H9 (cell line): ENCODE measurements around the gene LEFTY2. TPM values are rescaled to one million over a fixed set of nuclear protein-coding genes. Genes with fewer than 3 reads are reported as not detected.

ENCODE experiments used
- DNase-seq: peaks from one replicate; pipeline ENCODE4 v3.0.0-alpha.2; 2017
- H2AFZ ChIP-seq: one replicate; pipeline ENCODE4 v1.6.1; 2013; ENCODE audit warnings: mild to moderate bottlenecking, low read length, control low read depth, moderate library complexity
- H2AK5ac ChIP-seq: 2 replicates; pipeline ENCODE4 v1.6.1; 2013; ENCODE audit warnings: low read length, control low read depth, mixed read lengths; ENCODE audit not compliant: insufficient read length
- H2BK120ac ChIP-seq: one replicate; pipeline ENCODE4 v1.6.1; 2013; ENCODE audit warnings: low read depth, mild to moderate bottlenecking, low read length, control low read depth, inconsistent platforms; ENCODE audit not compliant: poor library complexity, severe bottlenecking
- H2BK12ac ChIP-seq: 2 replicates; pipeline ENCODE4 v1.6.1; 2013; ENCODE audit warnings: low read length, control low read depth, mixed read lengths, low read depth; ENCODE audit not compliant: insufficient read length
- H2BK15ac ChIP-seq: 2 replicates; pipeline ENCODE4 v1.6.1; 2013; ENCODE audit warnings: low read depth, low read length, control low read depth
- H2BK20ac ChIP-seq: one replicate; pipeline ENCODE4 v1.6.1; 2013; ENCODE audit warnings: low read depth, mild to moderate bottlenecking, low read length, control low read depth, inconsistent platforms; ENCODE audit not compliant: poor library complexity, severe bottlenecking
- H2BK5ac ChIP-seq: 2 replicates; pipeline ENCODE4 v1.6.1; 2013; ENCODE audit warnings: low read length, control low read depth, mixed read lengths; ENCODE audit not compliant: insufficient read length
- H3K14ac ChIP-seq: 2 replicates; pipeline ENCODE4 v1.6.1; 2013; ENCODE audit warnings: low read length, control low read depth; ENCODE audit not compliant: insufficient read depth
- H3K18ac ChIP-seq: 2 replicates; pipeline ENCODE4 v1.6.1; 2013; ENCODE audit warnings: low read depth, mild to moderate bottlenecking, mixed read lengths, low read length, control low read depth; ENCODE audit not compliant: insufficient read length
- H3K23ac ChIP-seq: 2 replicates; pipeline ENCODE4 v1.6.1; 2013; ENCODE audit warnings: low read length, control low read depth, mixed read lengths, low read depth; ENCODE audit not compliant: insufficient read length
- H3K23me2 ChIP-seq: 2 replicates; pipeline ENCODE4 v1.6.1; 2013; ENCODE audit warnings: low read depth, mild to moderate bottlenecking, mixed read lengths, low read length, control low read depth; ENCODE audit not compliant: insufficient read length, poor library complexity, severe bottlenecking
- H3K27ac ChIP-seq: 2 replicates; pipeline ENCODE4 v1.5.1; 2013; ENCODE audit warnings: low read length, control low read depth, mixed read lengths, low read depth; ENCODE audit not compliant: insufficient read length
- H3K27me3 ChIP-seq: 2 replicates; pipeline ENCODE4 v1.6.1; 2013; ENCODE audit warnings: low read length, control low read depth, inconsistent platforms; ENCODE audit not compliant: insufficient read depth
- H3K4ac ChIP-seq: 2 replicates; pipeline ENCODE4 v1.6.1; 2013; ENCODE audit warnings: low read depth, mild to moderate bottlenecking, control low read depth, inconsistent platforms, low read length, moderate library complexity
- H3K4me1 ChIP-seq: 2 replicates; pipeline ENCODE4 v1.6.1; 2013; ENCODE audit warnings: low read length, control low read depth, inconsistent platforms; ENCODE audit not compliant: insufficient read depth
- H3K4me2 ChIP-seq: 2 replicates; pipeline ENCODE4 v1.6.1; 2013; ENCODE audit warnings: low read length, control low read depth, mixed read lengths; ENCODE audit not compliant: insufficient read length, insufficient read depth
- H3K56ac ChIP-seq: 2 replicates; pipeline ENCODE4 v1.6.1; 2013; ENCODE audit warnings: low read depth, mild to moderate bottlenecking, mixed read lengths, low read length, control low read depth; ENCODE audit not compliant: insufficient read length
- H3K79me1 ChIP-seq: 2 replicates; pipeline ENCODE4 v1.6.1; 2013; ENCODE audit warnings: low read depth, mild to moderate bottlenecking, moderate library complexity, low read length, control low read depth, inconsistent platforms; ENCODE audit not compliant: insufficient read depth, poor library complexity, severe bottlenecking
- H3K79me2 ChIP-seq: 2 replicates; pipeline ENCODE4 v1.6.1; 2013; ENCODE audit warnings: low read length, control low read depth, inconsistent platforms; ENCODE audit not compliant: insufficient read depth
- H3K9ac ChIP-seq: 2 replicates; pipeline ENCODE4 v1.6.1; 2013; ENCODE audit warnings: low read length, control low read depth, mixed read lengths; ENCODE audit not compliant: insufficient read length; ENCODE audit errors: extremely low read depth
- H3K9me3 ChIP-seq: one replicate; pipeline ENCODE4 v1.6.1; 2013; ENCODE audit warnings: low read depth, low read length, inconsistent platforms; ENCODE audit not compliant: control insufficient read depth
- H3T11ph ChIP-seq: one replicate; pipeline ENCODE4 v1.6.1; 2013; ENCODE audit warnings: mild to moderate bottlenecking, low read length, control low read depth, inconsistent platforms
- H4K20me1 ChIP-seq: one replicate; pipeline ENCODE4 v1.6.1; 2013; ENCODE audit not compliant: control insufficient read depth, insufficient read length, insufficient read depth
- H4K5ac ChIP-seq: 2 replicates; pipeline ENCODE4 v1.6.1; 2013; ENCODE audit warnings: low read depth, mild to moderate bottlenecking, mixed read lengths, low read length, control low read depth; ENCODE audit not compliant: insufficient read length
- H4K8ac ChIP-seq: replicated peaks from 2 replicates; pipeline ENCODE4 v1.6.1; 2013; ENCODE audit warnings: low read length, control low read depth, mixed read lengths, low read depth; ENCODE audit not compliant: insufficient read length
- H4K91ac ChIP-seq: 2 replicates; pipeline ENCODE4 v1.6.1; 2013; ENCODE audit warnings: low read depth, mild to moderate bottlenecking, moderate library complexity, mixed read lengths, low read length, control low read depth; ENCODE audit not compliant: insufficient read length
- H3K27ac Mint-ChIP-seq, 3 experiments: 2 replicates in 2 of 3; 3 replicates in 1 of 3; pipeline ENCODE4 v1.8.0; 2020 to 2021; ENCODE audit warnings: mixed read lengths in 3 of 3, mild to moderate bottlenecking in 1 of 3, moderate library complexity in 1 of 3
- H3K27me3 Mint-ChIP-seq: 2 replicates; pipeline ENCODE4 v1.8.0; 2021; ENCODE audit warnings: low read depth, mild to moderate bottlenecking, moderate library complexity, mixed read lengths
- H3K36me3 Mint-ChIP-seq, 3 experiments: 2 replicates in 2 of 3; 3 replicates in 1 of 3; pipeline ENCODE4 v1.8.0; 2020 to 2021; ENCODE audit warnings: low read depth in 3 of 3, mixed read lengths in 3 of 3; ENCODE audit not compliant: insufficient read depth in 1 of 3
- H3K4me1 Mint-ChIP-seq, 2 experiments: 2 replicates each; pipeline ENCODE4 v1.8.0; 2020; ENCODE audit warnings: mixed read lengths in 2 of 2
- H3K4me3 Mint-ChIP-seq, 2 experiments: 2 replicates in 1 of 2; 3 replicates in 1 of 2; pipeline ENCODE4 v1.8.0; 2020 to 2021; ENCODE audit warnings: mild to moderate bottlenecking in 2 of 2, mixed read lengths in 2 of 2, moderate library complexity in 1 of 2
- H3K9me3 Mint-ChIP-seq, 2 experiments: 2 replicates in 1 of 2; 3 replicates in 1 of 2; pipeline ENCODE4 v1.8.0; 2020; ENCODE audit warnings: mild to moderate bottlenecking in 2 of 2, mixed read lengths in 2 of 2, moderate library complexity in 1 of 2
- CTCF ChIP-seq: fragments of 200-600 bp; sonication (generic); conservative IDR thresholded peaks from 3 replicates; pipeline ENCODE4 v1.8.0; 2021; ENCODE audit warnings: antibody characterized with exemption, mild to moderate bottlenecking
- WGBS: extraction: QIAGEN DNeasy Blood & Tissue Kit; methylation state at CpG from one replicate; pipeline ENCODE4 v1.1.7; 2013; ENCODE audit warnings: missing lambda C conversion rate, low lambda C conversion rate, mixed read lengths; ENCODE audit not compliant: insufficient read length; ENCODE audit errors: extremely low coverage; 5-methylcytosine and 5-hydroxymethylcytosine counted together
- total RNA-seq: library from RNA; stranded (reverse); gene quantifications from 2 replicates; pipeline ENCODE4 v1.2.1, GENCODE V29; 2021

LEFTY2 gene
- total RNA-seq, 1 experiment from 2014 or later: 16.3 TPM

DNA sequence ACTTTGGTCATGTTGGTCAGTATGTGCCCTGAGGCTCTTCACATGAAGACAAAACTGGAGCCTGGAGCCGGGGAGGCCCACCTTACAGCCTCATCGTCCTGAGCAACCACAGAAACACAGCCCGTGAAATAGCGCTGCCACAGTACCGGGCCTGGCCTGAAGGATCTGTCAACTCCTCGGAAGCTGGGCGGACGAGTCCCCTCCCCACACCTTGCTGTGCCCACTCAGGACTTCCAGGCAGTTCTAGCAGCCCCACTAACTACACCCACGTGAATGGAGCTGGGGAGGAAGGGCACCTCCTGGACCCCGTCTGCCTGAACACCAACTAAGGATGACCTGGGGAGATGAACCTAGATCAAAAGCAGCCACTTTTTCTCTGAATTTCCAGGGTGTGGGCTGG, 33.4 kb upstream of the LEFTY2 start:
- H3K4me1 ChIP-seq: no peaks in the 10 kb centered on the region
- no peak overlapping the region for H2BK120ac ChIP-seq
- H2BK12ac ChIP-seq: peak overlapping the region; percentile 40
- no peak overlapping the region for H3T11ph ChIP-seq
- peaks cover 7% of the 10 kb centered on the region in 2 experiments; a peak in 3 of 5 replicates for H3K9me3 Mint-ChIP-seq
- no peaks in the 10 kb centered on the region for H3K79me2 ChIP-seq
- H3K79me1 ChIP-seq: no peaks in the 10 kb centered on the region
- H2AFZ ChIP-seq: no peak overlapping the region
- peak overlapping the region in 1 of 3 experiments; percentile 27; a peak in 1 of 7 replicates for H3K27ac Mint-ChIP-seq
- no peaks in the 10 kb centered on the region for H4K20me1 ChIP-seq
- no peak overlapping the region for H3K56ac ChIP-seq
- TF ChIP-seq CTCF: no peak
- DNase-seq: no peak
- no peak overlapping the region for H3K4ac ChIP-seq
- H3K9me3 ChIP-seq: no peaks in the 10 kb centered on the region
- no peak overlapping the region for H3K4me3 Mint-ChIP-seq
- H3K14ac ChIP-seq: no peak overlapping the region
- no peak overlapping the region for H3K9ac ChIP-seq
- H3K18ac ChIP-seq: no peak overlapping the region
- H3K27me3 ChIP-seq: no peaks in the 10 kb centered on the region
- no peak overlapping the region for H4K91ac ChIP-seq
- no peak overlapping the region for H4K8ac ChIP-seq
- no peak overlapping the region for H2AK5ac ChIP-seq
- no peak overlapping the region for H3K27ac ChIP-seq
- WGBS: no CpG with 5 or more reads among the region's 10 CpGs
- no peaks in the 10 kb centered on the region for H3K23me2 ChIP-seq
- H2BK5ac ChIP-seq: no peak overlapping the region
- no peak overlapping the region for H3K4me2 ChIP-seq
- H3K4me1 Mint-ChIP-seq: peaks cover 0 to 2% of the 10 kb centered on the region in 2 experiments; a peak in 1 of 4 replicates
- H2BK20ac ChIP-seq: no peak overlapping the region
- H3K36me3 Mint-ChIP-seq: peaks cover 0 to 23% (median 18%) of the 10 kb centered on the region in 3 experiments; a peak in 6 of 7 replicates
- no peak overlapping the region for H4K5ac ChIP-seq
- H2BK15ac ChIP-seq: no peak overlapping the region
- no peak overlapping the region for H3K23ac ChIP-seq
- no peaks in the 10 kb centered on the region for H3K27me3 Mint-ChIP-seq
